ENCODE results near the gene CEP112. TPM values are rescaled to one million over a fixed set of nuclear protein-coding genes. Genes with fewer than 3 reads are reported as not detected.
A peak's percentile ranks its signal among the peaks of the same experiment; 100 is the strongest.
"Not testable (repeated sequence)": the region's sequence is repeated elsewhere in the genome, so short reads cannot be mapped to it uniquely, and the experiment has no call there.

CEP112 gene
- total RNA-seq, 1 donor from 2014 or later: 13.9 TPM

GRCh38 chr17:66167189-66167815, 24.6 kb downstream of the CEP112 start:
- H3K36me3 Mint-ChIP-seq (ENCODE audit: low read depth, unreplicated experiment): no peaks in the 10 kb centered on the region
- H3K27ac Mint-ChIP-seq (ENCODE audit: unreplicated experiment): no peak overlapping the region
- TF ChIP-seq EZH2 (IDR thresholded peaks at IDR 0.05; ENCODE audit: insufficient read depth, low read length) (no peak), CTCF (IDR thresholded peaks at IDR 0.05; ENCODE audit: insufficient read depth, low read depth, low read length) (no peak)
- no peak for DNase-seq (ENCODE audit: low read depth)
- no peaks in the 10 kb centered on the region for H3K4me1 Mint-ChIP-seq (ENCODE audit: low read depth, unreplicated experiment)
- Histone ChIP-seq H3K36me3 (ENCODE audit: insufficient read depth, low read length) (no peaks in the 10 kb centered on the region), H3K27me3 (ENCODE audit: insufficient read depth, low read length) (no peaks in the 10 kb centered on the region), H2AFZ (ENCODE audit: low read depth, low read length) (no peak overlapping the region), H3K4me1 (ENCODE audit: insufficient read depth, low read length) (no peaks in the 10 kb centered on the region), H3K4me3 (ENCODE audit: insufficient read depth, low read depth, low read length) (no peak overlapping the region), H3K9ac (ENCODE audit: low read length) (no peak overlapping the region), H4K20me1 (ENCODE audit: insufficient read depth, low read length) (no peaks in the 10 kb centered on the region), H3K27ac (ENCODE audit: low read depth, low read length) (no peak overlapping the region), H3K79me2 (ENCODE audit: insufficient read depth, low read length) (no peaks in the 10 kb centered on the region), H3K9me3 (ENCODE audit: insufficient read depth, low read depth, low read length) (no peaks in the 10 kb centered on the region), H3K4me2 (ENCODE audit: low read length) (no peak overlapping the region)
- no peaks in the 10 kb centered on the region for H3K27me3 Mint-ChIP-seq (ENCODE audit: low read depth, unreplicated experiment)
- H3K4me3 Mint-ChIP-seq (ENCODE audit: unreplicated experiment): no peak overlapping the region
- FAIRE-seq: no peak
- no peaks in the 10 kb centered on the region for H3K9me3 Mint-ChIP-seq (ENCODE audit: unreplicated experiment)

- no peak overlapping the region for H3K4me3 Mint-ChIP-seq (ENCODE audit: unreplicated experiment)
Measured at GRCh38 chr17:66165537-66166123, 26.3 kb downstream of the CEP112 start.

GRCh38 chr17:66155055-66155454, 36.9 kb downstream of the CEP112 start:
- not testable (repeated sequence) for H3K4me3 ChIP-seq (ENCODE audit: insufficient read depth, low read depth, low read length); H3K79me2 ChIP-seq (ENCODE audit: insufficient read depth, low read length); H3K4me3 Mint-ChIP-seq (ENCODE audit: unreplicated experiment); H3K9ac ChIP-seq (ENCODE audit: low read length); H4K20me1 ChIP-seq (ENCODE audit: insufficient read depth, low read length); FAIRE-seq; H3K27me3 ChIP-seq (ENCODE audit: insufficient read depth, low read length); H3K27me3 Mint-ChIP-seq (ENCODE audit: low read depth, unreplicated experiment); H3K27ac Mint-ChIP-seq (ENCODE audit: unreplicated experiment); H2AFZ ChIP-seq (ENCODE audit: low read depth, low read length); H3K4me2 ChIP-seq (ENCODE audit: low read length); H3K36me3 ChIP-seq (ENCODE audit: insufficient read depth, low read length); DNase-seq (ENCODE audit: low read depth); H3K9me3 ChIP-seq (ENCODE audit: insufficient read depth, low read depth, low read length); H3K4me1 ChIP-seq (ENCODE audit: insufficient read depth, low read length); H3K4me1 Mint-ChIP-seq (ENCODE audit: low read depth, unreplicated experiment); H3K27ac ChIP-seq (ENCODE audit: low read depth, low read length)
- Mint-ChIP-seq H3K9me3 (ENCODE audit: unreplicated experiment) (peaks cover 20% of the 10 kb centered on the region), H3K36me3 (ENCODE audit: low read depth, unreplicated experiment) (peaks cover 25% of the 10 kb centered on the region)

More at GRCh38 chr17:66165537-66166123, 26.3 kb downstream of the CEP112 start:
- H2AFZ ChIP-seq (ENCODE audit: low read depth, low read length): no peak overlapping the region
- H3K4me1 Mint-ChIP-seq (ENCODE audit: low read depth, unreplicated experiment): no peaks in the 10 kb centered on the region
- no peaks in the 10 kb centered on the region for H3K9me3 ChIP-seq (ENCODE audit: insufficient read depth, low read depth, low read length)
- no peaks in the 10 kb centered on the region for H3K27me3 Mint-ChIP-seq (ENCODE audit: low read depth, unreplicated experiment)
- H3K4me1 ChIP-seq (ENCODE audit: insufficient read depth, low read length): no peaks in the 10 kb centered on the region
- H3K9ac ChIP-seq (ENCODE audit: low read length): no peak overlapping the region
- no peaks in the 10 kb centered on the region for H3K79me2 ChIP-seq (ENCODE audit: insufficient read depth, low read length)
- H3K9me3 Mint-ChIP-seq (ENCODE audit: unreplicated experiment): peaks cover 3% of the 10 kb centered on the region
- H3K36me3 Mint-ChIP-seq (ENCODE audit: low read depth, unreplicated experiment): peaks cover 6% of the 10 kb centered on the region
- no peak overlapping the region for H3K4me3 ChIP-seq (ENCODE audit: insufficient read depth, low read depth, low read length)
- TF ChIP-seq CTCF (IDR thresholded peaks at IDR 0.05; ENCODE audit: insufficient read depth, low read depth, low read length) (peak; percentile 80), EZH2 (IDR thresholded peaks at IDR 0.05; ENCODE audit: insufficient read depth, low read length) (no peak)
- FAIRE-seq (peak; percentile 79), DNase-seq (ENCODE audit: low read depth) (peak; percentile 24)
- no peaks in the 10 kb centered on the region for H4K20me1 ChIP-seq (ENCODE audit: insufficient read depth, low read length)
- no peak overlapping the region for H3K27ac Mint-ChIP-seq (ENCODE audit: unreplicated experiment)
- no peak overlapping the region for H3K4me2 ChIP-seq (ENCODE audit: low read length)
- H3K27me3 ChIP-seq (ENCODE audit: insufficient read depth, low read length): no peaks in the 10 kb centered on the region
- H3K27ac ChIP-seq (ENCODE audit: low read depth, low read length): no peak overlapping the region
- H3K36me3 ChIP-seq (ENCODE audit: insufficient read depth, low read length): no peaks in the 10 kb centered on the region

Measured in astrocyte (in vitro differentiated cells and primary cell).